NCI-H2029 treated with DMSO at 0.1 percent for 48 hours (cell line): ENCODE data around the gene EHMT1.
"Not testable (repeated sequence)": the region's sequence is repeated elsewhere in the genome, so short reads cannot be mapped to it uniquely, and the experiment has no call there.

Experiments used
- DNase-seq: peaks from one replicate; lab custom pipeline; 2025; lab: John Stamatoyannopoulos, UW

Gene EHMT1

DNA sequence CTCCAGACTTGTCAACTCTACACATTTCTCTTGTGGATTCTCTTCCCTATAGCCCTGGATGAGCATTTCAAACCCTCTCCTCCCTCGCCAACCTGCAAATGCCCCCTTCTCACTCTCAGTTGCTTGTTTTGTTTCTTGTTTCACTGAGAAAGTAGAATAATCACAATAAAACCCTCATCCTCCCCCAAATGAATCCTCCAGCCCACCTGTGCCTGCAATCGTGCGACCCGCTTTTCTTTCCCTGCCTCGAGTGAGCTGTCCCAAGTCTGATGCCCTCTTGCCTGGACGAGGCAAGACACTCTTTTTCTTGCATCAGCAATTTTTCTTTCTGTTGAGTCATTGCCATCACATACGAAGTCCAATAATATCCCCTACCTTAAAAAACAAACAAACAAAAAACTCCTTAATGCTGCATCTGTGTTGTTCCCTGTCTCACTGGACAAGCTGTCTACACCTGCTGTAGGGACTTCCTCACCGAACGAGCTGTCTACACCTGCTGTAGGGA is 255.1 kb downstream of the EHMT1 start:
- no peak for DNase-seq

DNA sequence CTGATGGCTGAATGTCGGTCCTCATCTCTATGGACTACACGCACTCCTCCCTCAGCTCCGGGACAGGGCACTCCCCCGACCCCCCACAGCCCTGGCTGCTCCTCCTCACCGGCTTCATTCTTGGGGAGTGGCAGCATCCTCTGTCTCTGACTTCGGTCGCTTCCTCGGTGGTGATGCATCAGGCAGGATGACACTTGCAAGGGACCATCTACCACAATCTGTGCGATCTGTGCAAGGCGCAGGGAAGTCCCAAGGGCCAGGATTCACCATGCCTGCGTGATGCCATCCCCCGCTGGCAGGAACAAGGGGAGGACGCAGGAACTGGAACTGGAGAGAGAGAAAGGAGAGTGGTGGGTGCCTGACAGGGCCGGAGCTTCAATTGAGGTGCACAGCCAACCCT is 256.5 kb downstream of the EHMT1 start:
- no peak for DNase-seq

DNA sequence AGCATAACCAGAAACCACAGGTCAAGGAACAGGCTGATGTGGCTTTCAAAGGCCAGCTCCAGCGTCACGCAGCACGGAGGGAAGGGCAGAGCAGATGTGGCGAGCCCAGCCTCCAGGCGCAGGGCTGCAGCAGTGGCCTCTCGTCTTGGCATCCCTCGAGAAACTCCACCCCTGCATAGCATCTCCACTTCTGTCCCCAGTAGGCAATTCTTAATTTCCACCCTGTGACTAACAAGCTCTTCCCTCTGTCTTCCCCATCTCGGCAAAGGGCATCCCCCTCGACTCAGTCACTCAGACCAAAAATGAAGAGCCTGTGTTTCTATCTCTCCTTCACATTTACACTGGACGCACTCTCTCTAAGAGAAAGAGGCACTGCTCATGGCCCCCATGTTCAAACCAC is 257.0 kb downstream of the EHMT1 start:
- DNase-seq = no peak

DNA sequence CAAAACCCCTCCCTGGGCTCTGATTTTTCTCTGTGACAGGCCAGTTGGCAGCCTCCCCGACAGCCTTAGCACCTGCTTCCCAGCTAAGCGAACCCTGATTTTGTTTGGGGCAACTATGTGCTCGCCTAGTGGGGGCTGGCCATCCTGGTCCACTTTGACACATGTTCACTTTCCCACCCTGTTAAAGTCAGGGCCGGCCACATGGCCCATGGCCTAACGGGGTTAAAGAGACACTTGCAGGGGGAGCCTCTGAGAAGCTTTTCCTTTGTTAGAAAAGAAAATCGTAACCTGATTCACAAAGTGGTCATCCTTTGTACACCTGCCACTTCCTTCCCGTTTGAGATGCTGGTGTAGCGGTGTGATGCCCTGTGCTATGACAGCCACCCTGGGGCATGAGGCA is 257.5 kb downstream of the EHMT1 start:
- DNase-seq = no peak

- no peak for DNase-seq
Observed at GRCh38 chr9:137876781-137877386, 258.1 kb downstream of the EHMT1 start.

DNA sequence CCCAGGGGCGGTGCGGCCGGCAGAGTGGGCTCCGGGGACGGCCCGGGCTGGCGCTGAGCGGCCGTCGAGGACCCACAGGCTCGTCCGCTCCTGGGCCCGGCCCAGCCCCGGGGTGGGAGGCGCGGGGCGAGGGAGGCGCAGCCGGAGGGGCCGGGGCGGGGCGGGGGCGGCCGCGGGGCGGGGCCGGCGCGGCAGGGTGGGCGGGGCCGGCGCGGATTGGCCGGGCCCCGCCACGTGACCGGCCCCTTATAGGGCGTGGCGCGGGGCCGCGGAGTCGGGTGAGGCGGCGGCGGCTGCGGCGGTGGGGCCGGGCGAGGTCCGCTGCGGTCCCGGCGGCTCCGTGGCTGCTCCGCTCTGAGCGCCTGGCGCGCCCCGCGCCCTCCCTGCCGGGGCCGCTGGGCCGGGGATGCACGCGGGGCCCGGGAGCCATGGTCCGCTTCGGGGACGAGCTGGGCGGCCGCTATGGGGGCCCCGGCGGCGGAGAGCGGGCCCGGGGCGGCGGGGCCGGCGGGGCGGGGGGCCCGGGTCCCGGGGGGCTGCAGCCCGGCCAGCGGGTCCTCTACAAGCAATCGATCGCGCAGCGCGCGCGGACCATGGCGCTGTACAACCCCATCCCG is 258.8 kb downstream of the EHMT1 start, which contains the start of gene CACNA1B:
Gene CACNA1B, plus strand, starts transcription at position 277 of the 617 bp plus-strand sequence. Its CDS starts 152 bp downstream, at position 429.
- DNase-seq = not testable (repeated sequence)

GRCh38 chr9:137878146-137878941 is 259.5 kb downstream of the EHMT1 start:
- DNase-seq = no peak

- DNase-seq = no peak
Observed at GRCh38 chr9:137879052-137879451, 260.2 kb downstream of the EHMT1 start.

DNA sequence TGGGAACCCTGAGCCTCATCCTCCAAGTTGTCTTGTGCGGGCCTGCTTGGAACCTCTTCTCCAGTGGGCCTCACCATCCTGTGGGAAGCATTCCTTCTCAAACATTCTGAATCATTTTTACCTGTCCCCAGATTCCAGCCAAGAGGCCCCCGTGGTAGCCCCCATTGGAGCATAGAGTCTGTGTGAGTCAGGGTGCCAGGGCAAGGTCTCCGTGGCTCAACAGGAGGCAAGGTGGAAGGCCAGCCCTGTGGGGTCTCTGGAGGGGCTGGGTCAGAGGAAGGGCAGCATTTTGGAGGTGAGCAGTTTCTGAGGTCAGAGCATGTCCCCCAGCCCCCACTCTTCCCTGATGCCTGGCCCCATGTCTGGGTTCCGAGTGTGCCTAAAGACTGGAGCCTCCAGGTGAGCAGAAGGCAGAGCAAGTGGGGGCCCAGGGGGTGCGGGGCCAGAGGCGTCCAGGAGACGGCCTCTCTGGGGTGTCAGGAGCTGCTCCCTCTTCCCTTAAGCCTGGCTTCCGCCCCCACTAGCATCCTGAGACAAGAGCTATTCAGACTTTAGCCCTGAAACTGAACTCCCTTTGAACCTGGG is 260.9 kb downstream of the EHMT1 start:
- no peak for DNase-seq

DNA sequence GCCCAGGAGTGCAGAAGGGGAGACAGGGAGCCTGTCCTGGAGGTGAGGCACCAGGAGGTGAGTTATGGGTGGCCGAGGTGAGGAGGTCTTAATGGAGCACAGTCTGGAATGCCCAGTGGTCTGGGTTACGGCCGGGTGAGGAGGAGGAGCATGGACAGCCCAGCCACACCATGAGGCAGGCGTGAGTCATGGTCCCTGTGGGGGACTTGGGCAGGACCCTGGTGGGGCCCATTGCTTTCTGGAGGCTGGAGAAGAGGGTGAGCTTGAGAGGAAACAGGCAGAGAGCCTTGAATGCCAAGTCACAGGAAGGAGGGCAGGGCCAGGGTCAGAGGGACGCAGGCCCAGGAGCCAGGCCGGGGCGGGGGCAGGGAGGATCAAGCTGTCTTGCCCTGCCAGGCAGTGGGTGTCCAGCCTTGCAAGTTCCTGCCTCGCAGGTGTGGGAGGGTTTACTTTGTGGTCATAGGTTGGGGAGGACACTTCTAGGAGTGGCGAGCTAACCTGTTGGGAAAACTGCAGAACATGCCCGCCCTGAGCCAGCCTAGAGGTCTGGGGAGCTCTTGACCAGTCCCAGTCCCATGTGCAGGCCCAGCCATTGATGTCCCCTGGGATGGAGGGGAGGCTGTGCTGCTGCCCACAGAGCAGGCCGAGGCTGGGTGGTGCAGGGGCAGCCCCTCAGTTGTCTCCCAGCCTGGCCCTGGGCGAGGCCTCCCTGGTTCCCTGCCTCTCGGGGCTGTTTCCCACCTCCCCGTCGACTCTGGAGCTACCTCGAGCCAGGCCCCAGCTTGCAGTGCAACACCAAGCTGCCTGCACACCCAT is 261.6 kb downstream of the EHMT1 start:
- no peak for DNase-seq

DNA sequence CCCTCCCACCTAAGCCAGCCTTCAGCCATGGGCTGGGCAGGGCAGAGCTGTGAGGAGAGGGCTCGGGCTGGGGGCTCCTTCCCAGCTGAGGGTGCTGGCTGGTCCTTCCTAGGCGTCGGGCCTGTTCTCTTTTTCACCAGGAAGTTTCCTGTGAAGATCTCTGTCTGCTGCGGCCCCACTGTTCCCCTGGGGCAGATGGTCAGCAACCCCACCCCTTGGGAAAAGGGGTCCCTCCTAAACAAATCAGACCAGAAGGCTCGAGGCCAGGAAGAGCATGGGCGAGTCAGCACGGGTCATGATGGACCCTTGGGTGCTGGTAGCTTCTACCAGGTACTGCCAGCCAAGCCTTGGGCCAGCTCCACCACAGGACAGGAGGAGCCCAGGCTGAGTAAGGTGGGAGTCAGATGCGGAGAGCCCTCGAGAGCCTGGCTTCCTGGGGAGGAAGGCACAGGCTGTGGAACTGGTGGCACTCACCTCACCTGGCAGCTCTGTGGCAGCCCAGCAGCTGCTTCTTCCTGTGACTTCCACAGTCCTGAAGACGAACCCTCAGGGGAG is 262.2 kb downstream of the EHMT1 start:
- DNase-seq = no peak

DNA sequence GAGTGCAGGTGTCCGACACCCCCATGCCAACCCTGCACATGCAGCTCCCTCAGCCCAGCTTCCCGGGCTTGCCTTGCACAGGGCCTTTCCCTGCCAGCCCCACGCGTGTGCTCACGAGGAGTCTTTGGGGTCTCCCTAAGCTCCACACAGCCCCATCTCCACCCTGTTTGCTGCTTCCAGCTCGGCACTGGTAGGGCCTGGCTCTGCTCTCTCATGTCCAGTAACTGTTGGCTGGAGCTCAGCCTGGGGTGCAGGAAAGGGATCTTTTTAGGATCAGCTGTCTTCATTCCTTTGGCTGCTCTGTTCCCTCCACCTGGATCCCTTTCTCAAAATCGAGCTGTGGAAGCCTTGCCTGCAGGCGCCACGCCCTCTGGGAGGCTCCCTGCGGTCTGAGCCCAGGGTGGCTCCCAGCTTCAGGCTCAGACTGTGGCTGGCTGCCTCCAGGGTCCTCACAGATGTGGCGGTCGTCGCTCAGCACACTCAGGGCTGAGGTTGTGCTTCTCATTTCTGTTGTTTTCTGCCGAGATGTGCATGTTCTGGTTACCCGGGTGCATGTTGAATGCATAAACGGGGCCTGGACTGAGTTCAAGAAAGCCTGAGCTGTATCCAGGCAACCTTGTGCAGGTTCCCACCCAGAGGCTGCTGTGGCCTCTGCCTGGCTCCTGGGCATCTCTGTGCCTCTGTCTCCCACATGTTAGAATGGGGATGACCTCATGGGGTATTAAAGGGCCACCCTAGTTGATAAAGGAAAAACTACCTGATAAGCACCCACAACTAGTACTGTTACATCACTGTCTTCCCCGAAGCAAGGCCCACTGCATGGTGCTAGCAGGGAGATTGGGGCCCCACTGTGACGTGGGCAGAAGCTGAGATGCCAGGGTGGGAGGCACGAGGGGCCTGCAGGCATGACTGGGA is 263.0 kb downstream of the EHMT1 start:
- no peak for DNase-seq

DNA sequence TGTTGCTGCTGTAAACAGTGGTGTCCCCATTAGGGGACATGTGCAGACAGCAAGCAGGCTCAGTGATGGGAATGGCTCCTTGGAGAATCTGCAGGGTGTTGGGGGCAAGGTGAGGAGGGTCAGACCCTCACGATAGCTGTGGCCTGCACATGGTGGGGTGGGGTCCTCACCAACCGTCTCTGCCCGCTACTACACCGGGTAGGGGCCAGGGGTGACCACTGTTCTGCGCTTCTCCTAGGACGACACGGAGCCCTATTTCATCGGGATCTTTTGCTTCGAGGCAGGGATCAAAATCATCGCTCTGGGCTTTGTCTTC is 263.7 kb downstream of the EHMT1 start:
- DNase-seq = no peak

DNA sequence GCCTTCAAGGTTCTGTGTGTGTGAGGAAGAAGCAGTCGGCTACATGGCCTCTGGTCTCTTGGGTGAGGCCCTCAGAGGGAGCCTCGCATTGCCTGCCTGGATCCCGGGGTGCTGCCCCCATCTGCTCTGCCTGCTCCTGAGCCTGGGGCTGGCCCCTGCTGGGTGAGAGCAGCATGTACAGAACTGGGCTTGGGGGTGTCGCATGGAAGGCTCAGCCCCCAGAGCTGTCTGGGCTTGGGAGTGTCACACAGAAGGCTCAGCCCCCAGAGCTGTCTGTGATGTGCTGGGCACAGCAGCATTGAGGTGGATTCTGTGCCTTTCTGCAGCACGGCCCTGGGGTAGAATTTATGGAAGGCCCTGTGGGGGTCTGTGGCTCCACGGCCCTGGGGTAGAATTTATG is 265.2 kb downstream of the EHMT1 start:
- DNase-seq = not testable (repeated sequence)

DNA sequence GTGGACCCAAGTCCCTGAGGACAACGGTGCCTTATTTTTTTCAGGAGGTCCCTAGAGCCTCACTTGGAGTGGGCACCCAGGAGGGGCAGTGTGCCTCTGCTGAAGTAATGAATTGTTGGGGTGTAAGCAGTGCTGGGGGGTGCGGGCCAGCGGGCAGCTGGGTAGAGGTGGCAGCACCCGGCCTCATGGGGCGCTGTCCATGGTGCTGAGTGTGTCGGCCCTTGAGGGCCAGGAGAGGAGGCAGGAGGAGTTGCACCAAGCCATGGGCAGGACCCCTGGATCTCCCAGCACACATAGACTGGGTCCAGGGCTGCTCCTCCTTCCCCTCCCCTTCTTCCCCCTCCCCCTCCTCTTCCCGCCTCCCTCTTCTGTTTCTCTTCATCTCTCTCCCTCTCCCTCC is 265.7 kb downstream of the EHMT1 start:
- DNase-seq = not testable (repeated sequence)

DNA sequence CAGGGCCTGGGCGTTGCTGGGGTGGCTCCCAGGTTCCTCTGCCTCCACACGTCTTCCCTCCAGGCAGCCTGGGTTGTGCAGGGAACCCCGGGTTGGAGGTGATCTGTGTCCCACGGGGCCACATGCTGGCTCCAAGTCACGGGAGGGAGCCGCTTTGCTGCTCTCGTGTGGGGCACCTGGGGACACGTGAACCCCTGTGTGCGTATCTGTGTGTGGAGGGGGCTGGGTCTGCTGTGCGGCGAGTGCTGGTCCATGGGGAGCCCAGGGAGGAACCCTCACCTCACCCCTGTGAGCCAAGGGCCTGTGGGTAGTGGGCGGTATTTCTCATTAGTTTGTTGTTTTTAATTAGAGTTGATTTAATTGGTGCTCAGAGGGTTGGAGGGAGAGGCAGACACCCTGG is 266.3 kb downstream of the EHMT1 start:
- not testable (repeated sequence) for DNase-seq
